GM11168 (cell line): Measurements from ENCODE around the gene HARS1.
"Not testable (repeated sequence)": the region's sequence is repeated elsewhere in the genome, so short reads cannot be mapped to it uniquely, and the experiment has no call there.

Source experiments
- in situ Hi-C: fragments of 300-500 bp; cut with MboI; formaldehyde crosslinking; loops from one replicate; pipeline ENCODE4 v1.12.0; 2022; ENCODE audit warnings: low sequenced_read_pairs; ENCODE audit not compliant: unreplicated experiment

HARS1 gene

GRCh38 chr5:140690376-140690932, 716 bp downstream of the HARS1 start:
- in situ Hi-C loops, result no loop called here

GRCh38 chr5:140678993-140679392, 12.2 kb downstream of the HARS1 start:
- in situ Hi-C loops, result no loop called here

- in situ Hi-C loops, result no loop called here
Measured at GRCh38 chr5:140677947-140678346, 13.2 kb downstream of the HARS1 start.

- in situ Hi-C loops, result no loop called here
Measured at GRCh38 chr5:140674629-140675028, 16.5 kb downstream of the HARS1 start.

- in situ Hi-C loops, result no loop called here
Measured at GRCh38 chr5:140674211-140674610, 17.0 kb downstream of the HARS1 start.

GRCh38 chr5:140673187-140673976, 17.8 kb downstream of the HARS1 start, which contains the start of gene DND1:
TSS of gene DND1 (minus strand) at chr5:140673576. CDS start at chr5:140673542, 34 bp downstream.
- in situ Hi-C loops, result no loop called here

- in situ Hi-C loops, result no loop called here
Measured at GRCh38 chr5:140672455-140673186, 18.5 kb downstream of the HARS1 start.

- in situ Hi-C loops, result no loop called here
Measured at GRCh38 chr5:140671472-140672125, 19.6 kb downstream of the HARS1 start.

- in situ Hi-C loops, result not testable (repeated sequence)
Measured at GRCh38 chr5:140671035-140671434, 20.1 kb downstream of the HARS1 start.

GRCh38 chr5:140664359-140665119, 26.6 kb downstream of the HARS1 start, which contains the start of gene WDR55:
TSS of gene WDR55 (plus strand) at chr5:140664904. CDS start at chr5:140664913, 9 bp downstream.
- in situ Hi-C loops, result no loop called here

GRCh38 chr5:140664030-140664358, 27.2 kb downstream of the HARS1 start:
- in situ Hi-C loops, result no loop called here

- in situ Hi-C loops, result not testable (repeated sequence)
Measured at GRCh38 chr5:140660371-140660770, 30.8 kb downstream of the HARS1 start.

- in situ Hi-C loops, result no loop called here
Measured at GRCh38 chr5:140658870-140659269, 32.3 kb downstream of the HARS1 start.

GRCh38 chr5:140647042-140647419, 44.1 kb downstream of the HARS1 start:
- in situ Hi-C loops, result no loop called here

- in situ Hi-C loops, result no loop called here
Measured at GRCh38 chr5:140642718-140643117, 48.5 kb downstream of the HARS1 start.

GRCh38 chr5:140641716-140642115, 49.5 kb downstream of the HARS1 start:
- in situ Hi-C loops, result no loop called here

GRCh38 chr5:140639148-140639981, 51.8 kb downstream of the HARS1 start, which contains the start of gene TMCO6:
TSS of gene TMCO6 (plus strand) at chr5:140639451. CDS start at chr5:140639528, 77 bp downstream.
- in situ Hi-C loops, result no loop called here

- in situ Hi-C loops, result not testable (repeated sequence)
Measured at GRCh38 chr5:140638898-140639147, 52.3 kb downstream of the HARS1 start.

GRCh38 chr5:140637371-140638100, 53.6 kb downstream of the HARS1 start:
- in situ Hi-C loops, result no loop called here
